ENCODE data around the gene TGFBR3L.
A peak's percentile ranks its signal among the peaks of the same experiment; 100 is the strongest.
"Not testable (repeated sequence)": the region's sequence is repeated elsewhere in the genome, so short reads cannot be mapped to it uniquely, and the experiment has no call there.

Gene TGFBR3L

DNA sequence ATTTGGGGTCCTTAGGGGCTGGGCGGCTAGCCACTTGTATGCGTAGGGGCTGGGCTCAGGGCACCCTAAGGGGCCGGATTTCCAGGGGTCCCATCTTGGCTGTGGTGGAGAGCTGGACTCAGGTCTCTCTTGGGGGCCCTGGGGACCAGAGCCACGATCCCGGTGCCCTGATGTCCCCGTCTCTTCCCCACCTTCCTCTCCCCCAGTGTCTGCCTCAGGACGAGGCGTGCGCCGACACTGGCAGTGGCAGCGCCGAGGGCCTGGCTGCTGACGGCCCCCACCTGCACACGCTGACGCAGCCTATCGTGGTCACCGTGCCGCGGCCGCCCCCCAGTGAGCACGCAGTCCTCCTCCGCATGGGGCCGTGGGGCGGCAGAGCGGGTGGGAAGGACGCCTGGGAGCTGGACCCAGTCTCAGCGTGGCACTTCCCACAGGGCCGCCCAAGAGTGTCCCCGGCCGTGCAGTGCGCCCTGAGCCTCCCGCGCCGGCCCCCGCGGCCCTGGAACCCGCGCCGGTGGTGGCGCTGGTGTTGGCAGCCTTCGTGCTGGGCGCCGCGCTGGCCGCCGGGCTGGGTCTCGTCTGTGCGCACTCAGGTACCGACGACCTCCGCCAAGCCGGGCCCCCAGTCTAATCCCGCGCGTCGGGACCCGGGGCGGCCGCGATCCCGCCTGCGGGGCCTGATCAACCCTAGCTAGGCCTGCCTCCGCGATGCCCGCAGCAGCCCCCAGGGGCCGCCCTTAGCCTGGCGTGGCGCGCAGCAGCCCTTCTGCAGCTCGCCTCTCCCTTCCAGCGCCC is 2.8 kb downstream of the TGFBR3L start:
- peak; percentile 44 for DNase-seq (ENCODE audit: low spot score)

GRCh38 chr19:7918062-7918614 is 3.5 kb downstream of the TGFBR3L start:
- not testable (repeated sequence) for DNase-seq (ENCODE audit: low spot score)

GRCh38 chr19:7918615-7919421 is 4.2 kb downstream of the TGFBR3L start:
- DNase-seq (ENCODE audit: low spot score): no peak

GRCh38 chr19:7919610-7920518 is 5.2 kb downstream of the TGFBR3L start, which contains the start of gene SNAPC2:
TSS of gene SNAPC2 (plus strand) at chr19:7920338. CDS start at chr19:7920367, 29 bp downstream.
- DNase-seq (ENCODE audit: low spot score): peak; percentile 94

DNA sequence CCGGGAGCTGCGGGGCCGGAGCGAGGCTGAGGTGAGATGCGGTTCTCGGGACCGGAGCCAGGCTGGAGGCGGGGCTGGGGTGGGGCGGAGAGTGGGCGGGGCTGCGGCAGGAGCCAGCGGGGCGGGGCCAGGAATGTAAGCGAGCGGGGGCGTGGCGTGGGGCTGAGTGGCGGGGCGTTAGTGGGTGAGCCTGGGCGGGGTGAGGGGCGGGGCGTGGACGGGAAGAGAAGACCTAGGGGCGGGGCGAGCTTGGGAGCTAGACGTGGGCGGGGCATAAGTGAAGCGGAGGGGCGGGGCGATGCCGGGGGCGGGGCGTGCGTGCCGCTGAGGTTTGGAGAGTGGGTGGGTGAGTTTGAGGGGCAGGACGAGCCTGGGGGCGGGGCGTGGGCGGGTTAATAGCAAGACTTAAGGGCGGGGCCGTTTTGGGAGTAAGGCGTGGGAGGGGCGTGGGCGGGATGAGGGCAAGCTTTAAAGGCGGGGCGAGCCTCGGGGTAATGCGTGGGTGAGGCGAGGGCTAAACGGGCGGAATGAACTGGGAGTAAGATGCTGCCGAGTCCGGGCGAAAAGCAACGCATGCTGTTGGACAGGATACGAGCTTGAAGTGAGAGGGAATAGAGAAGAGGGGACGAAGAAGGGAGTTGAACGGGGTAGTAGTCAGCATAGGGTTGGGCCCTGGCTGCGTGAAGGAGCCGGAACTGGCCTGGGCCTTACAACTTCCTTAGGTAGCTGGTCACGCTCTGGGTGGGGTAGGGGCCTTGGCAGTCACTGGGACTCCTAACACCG is 6.1 kb downstream of the TGFBR3L start:
- peak; percentile 96 for DNase-seq (ENCODE audit: low spot score)

GRCh38 chr19:7921302-7921966 is 6.8 kb downstream of the TGFBR3L start:
- no peak for DNase-seq (ENCODE audit: low spot score)

- no peak for DNase-seq (ENCODE audit: low spot score)
These were observed 7.6 kb downstream of the TGFBR3L start for GRCh38 chr19:7921967-7922835.

GRCh38 chr19:7922836-7923195 is 8.2 kb downstream of the TGFBR3L start:
- no peak for DNase-seq (ENCODE audit: low spot score)

DNA sequence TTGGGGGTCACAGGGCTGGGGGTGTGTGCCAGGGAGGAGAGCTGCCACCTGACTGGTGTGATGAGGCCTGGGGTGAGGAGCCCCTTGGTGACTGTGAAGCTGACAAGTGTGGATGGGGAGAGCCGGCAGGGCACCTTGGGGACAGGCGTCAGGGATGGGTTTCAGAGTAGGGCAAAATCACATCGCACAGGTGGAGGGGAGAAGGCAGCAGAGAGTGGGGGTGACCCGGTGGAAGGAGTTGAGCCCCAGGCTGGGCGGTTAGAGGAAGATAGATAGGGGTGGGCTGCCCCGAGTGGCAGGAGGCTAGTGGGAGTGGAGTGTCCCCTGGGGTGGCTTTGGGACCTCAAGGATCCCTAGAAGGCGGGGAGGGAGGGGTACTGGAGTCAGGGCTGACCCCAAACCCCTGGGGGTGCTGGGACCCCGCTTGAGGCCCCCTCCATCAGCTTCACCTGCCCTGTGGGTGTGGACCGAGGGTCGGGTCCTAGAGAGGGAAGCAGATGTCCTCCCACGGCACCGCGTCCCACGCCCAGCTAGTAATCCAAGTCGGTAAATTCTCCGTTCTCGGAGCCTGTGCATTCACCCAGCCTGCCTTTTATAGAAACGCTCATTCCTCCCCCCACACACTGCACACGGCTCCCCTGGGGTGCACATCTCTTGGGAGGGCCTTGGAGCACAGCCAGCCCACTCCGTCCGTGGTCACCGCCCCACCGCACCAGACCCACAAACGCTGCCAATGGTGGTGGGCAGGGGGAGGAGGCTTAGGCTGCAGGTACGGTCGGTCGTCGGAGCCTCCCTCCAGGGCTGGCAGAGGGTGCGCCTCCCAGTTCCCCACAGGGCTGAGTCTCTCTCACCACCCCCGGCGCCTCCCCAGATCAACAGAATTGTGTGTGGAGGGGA is 8.9 kb downstream of the TGFBR3L start:
- DNase-seq (ENCODE audit: low spot score): no peak

DNA sequence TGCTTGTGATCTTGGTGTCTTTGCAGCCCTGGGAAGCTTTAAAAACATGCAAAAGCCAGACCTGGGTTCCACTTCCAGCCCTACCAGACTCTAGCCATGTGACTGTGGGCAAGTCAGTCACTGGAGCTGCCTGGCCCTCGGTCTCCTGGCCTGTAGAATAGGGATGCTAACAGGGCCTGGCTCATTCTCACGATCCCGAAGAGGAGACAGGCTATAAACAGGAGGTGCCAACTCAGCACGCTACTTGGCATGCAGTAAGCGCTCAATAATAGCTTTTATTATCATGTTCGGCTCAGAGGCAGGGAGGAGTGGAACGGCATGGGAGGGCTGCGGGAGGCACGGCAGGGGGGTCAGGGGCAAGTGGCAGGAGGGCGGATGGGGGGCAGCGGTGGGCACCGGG is 9.6 kb downstream of the TGFBR3L start:
- DNase-seq (ENCODE audit: low spot score): no peak

DNA sequence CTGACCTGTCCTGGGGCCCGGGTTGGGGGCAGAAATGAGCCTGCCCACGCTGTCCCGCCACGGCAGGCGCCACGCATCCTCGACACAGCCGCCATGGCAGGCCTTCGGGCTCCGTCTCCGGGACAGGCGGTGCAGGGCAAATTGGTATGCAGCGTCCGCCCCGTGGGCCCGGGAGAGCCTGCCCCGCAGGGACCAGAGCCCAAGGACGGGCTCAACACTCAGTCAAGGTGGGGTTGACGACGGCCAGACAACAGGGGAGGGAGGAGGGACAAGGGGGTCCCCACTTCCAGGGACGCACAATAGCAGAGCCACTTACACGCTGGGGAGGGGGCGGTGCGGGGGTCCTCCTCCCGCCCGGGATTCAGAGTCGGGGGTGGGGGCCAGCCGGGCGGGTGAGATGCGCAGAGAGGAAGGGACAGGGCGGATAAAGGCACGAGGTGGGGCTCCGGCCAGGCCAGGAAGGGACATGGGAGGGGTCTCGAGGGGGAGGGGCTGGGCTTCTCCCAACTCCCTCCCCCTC is 10.1 kb downstream of the TGFBR3L start:
- no peak for DNase-seq (ENCODE audit: low spot score)

DNA sequence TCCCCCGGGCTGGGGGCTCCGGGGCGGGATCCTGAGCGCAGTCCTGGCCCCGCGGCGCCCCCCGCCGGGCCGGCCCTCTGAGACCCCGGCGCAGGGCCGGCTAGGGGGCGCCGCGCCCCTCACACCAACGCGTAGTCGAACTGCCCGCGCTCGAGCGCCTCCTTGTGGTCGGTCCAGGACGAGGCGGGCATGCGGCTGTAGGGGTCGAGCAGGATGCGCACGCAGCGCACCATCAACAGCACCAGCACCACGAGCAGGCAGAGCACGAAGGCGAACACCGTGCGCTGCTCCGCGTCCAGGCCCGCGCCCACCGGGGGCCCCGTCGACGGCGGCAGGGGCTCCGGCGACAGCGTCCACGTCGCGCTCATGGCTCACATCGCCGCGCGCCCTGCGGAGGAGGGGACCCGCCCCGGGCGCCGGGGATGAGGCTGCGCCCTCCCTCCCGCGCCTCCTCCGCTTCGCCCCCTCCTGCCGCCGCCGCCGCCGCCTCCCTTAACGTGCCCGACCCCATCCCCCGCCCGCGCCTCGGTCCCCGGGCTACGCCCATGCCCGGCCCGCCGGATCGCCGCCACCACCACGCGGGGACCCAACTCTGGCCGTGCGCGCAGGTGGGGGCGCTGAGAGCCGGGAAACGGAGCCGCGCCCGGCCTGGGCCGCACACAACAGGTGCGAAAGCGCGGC is 10.7 kb downstream of the TGFBR3L start:
- DNase-seq (ENCODE audit: low spot score): peak; percentile 80

- no peak for DNase-seq (ENCODE audit: low spot score)
These were observed 11.5 kb downstream of the TGFBR3L start, which contains the start of gene CTXN1 for GRCh38 chr19:7926021-7926726. TSS of gene CTXN1 (minus strand) at chr19:7926135. CDS start at chr19:7925538, 597 bp downstream.

- no peak for DNase-seq (ENCODE audit: low spot score)
These were observed 12.3 kb downstream of the TGFBR3L start for GRCh38 chr19:7926727-7927604.

DNA sequence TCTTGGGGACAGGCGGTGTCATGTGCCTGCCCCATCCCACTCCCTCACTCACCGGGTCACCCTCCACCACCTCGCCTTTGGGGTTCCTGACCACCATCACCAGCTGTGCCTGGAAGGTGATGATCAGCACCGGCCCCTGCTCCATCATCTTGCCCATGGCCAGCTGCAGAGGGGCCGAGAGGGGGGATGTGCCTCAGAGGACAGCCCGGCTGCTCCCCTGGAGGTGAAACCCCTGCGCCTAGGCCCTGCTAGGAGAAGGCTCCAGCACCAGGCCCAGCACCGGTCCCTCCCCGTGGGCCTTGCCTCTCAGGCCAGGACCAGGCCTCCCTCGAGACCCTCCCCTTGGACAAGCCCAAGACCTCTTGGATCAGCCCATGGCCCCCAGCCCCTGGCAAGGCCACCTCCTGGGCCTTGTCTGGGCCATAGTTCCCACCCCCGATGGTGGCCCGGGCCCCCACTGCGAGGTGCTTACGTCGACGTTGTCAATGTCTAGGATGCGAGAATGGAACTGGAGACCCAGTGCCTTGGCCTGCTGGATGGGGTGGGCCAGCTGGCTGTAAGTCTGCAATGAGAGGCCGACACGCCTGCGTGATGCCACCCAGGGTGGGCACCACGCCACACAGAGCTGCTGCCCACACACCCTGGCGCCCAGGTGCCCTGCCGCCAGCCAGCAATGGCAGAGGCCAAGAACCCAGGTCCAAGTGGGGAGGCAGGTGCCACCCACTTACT is 13.1 kb downstream of the TGFBR3L start:
- DNase-seq (ENCODE audit: low spot score): no peak
